VCaP (cell line): Measurements from ENCODE around the gene AKIRIN2.

Source experiments
- H3K27ac ChIP-seq: fragments of 450-650 bp; 2 replicates; pipeline ENCODE4 v1.5.1; 2017
- CTCF ChIP-seq: fragments of 450-650 bp; conservative IDR thresholded peaks from 2 replicates; pipeline ENCODE4 v1.5.1; 2017; ENCODE audit warnings: mild to moderate bottlenecking, moderate library complexity

Gene AKIRIN2

GRCh38 chr6:87639373-87639772 lies 62.7 kb downstream of the AKIRIN2 start:
- H3K27ac ChIP-seq = no peak overlapping the region
- no peak for TF ChIP-seq CTCF

GRCh38 chr6:87637106-87637505 lies 64.9 kb downstream of the AKIRIN2 start:
- H3K27ac ChIP-seq = no peak overlapping the region
- no peak for TF ChIP-seq CTCF

GRCh38 chr6:87636315-87636714 lies 65.7 kb downstream of the AKIRIN2 start:
- H3K27ac ChIP-seq = no peak overlapping the region
- no peak for TF ChIP-seq CTCF

- no peak for TF ChIP-seq CTCF
- no peak overlapping the region for H3K27ac ChIP-seq
These were observed 68.2 kb downstream of the AKIRIN2 start for GRCh38 chr6:87633851-87634250.

GRCh38 chr6:87630746-87631145 lies 71.3 kb downstream of the AKIRIN2 start:
- H3K27ac ChIP-seq = no peak overlapping the region
- no peak for TF ChIP-seq CTCF

- no peak for TF ChIP-seq CTCF
- no peak overlapping the region for H3K27ac ChIP-seq
These were observed 73.2 kb downstream of the AKIRIN2 start for GRCh38 chr6:87628881-87629280.

- no peak for TF ChIP-seq CTCF
- no peak overlapping the region for H3K27ac ChIP-seq
These were observed 73.6 kb downstream of the AKIRIN2 start for GRCh38 chr6:87628424-87628823.
